Measurements from ENCODE around the gene CAPN2.

CAPN2 gene

GRCh38 chr1:223742856-223743517 lies 30.6 kb downstream of the CAPN2 start:
- Histone ChIP-seq H4K20me1 (ENCODE audit: insufficient read depth) (no peaks in the 10 kb centered on the region), H3K4me3 (IDR thresholded peaks at IDR 0.05; ENCODE audit: insufficient read depth, low read depth, low read length) (no peak overlapping the region), H2AFZ (ENCODE audit: low read depth) (no peak overlapping the region), H3K4me1 (ENCODE audit: low read depth, poor library complexity, severe bottlenecking) (no peaks in the 10 kb centered on the region), H3K36me3 (ENCODE audit: insufficient read depth) (no peaks in the 10 kb centered on the region), H3K4me2 (no peak overlapping the region), H3K79me2 (ENCODE audit: insufficient read depth, low read depth) (no peaks in the 10 kb centered on the region), H3K27ac (no peak overlapping the region), H3K27me3 (ENCODE audit: insufficient read depth, low read depth) (no peaks in the 10 kb centered on the region), H3K9ac (no peak overlapping the region)
- no peak for TF ChIP-seq CTCF (conservative IDR thresholded peaks at IDR 0.05; ENCODE audit: low read depth, low read length)

DNA sequence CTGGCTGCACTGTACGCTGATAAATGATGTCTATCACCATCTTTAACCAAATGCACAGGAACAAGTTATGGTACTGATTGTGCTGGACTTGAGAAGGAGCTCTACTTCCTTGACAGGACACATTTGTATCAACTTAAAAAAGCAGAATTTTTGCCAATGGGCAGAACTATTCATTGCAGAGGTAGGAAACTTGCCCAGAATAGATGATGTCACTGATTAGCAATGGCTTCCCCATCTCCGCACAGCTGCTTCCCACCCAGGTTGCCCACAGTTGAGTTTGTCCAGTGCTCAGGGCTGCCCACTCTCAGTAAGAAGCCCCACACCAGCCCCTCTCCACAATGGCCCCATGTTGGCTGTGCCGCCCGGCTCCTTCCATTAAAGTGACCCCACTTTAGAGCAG lies 33.4 kb downstream of the CAPN2 start:
- no peaks in the 10 kb centered on the region for H3K79me2 ChIP-seq (ENCODE audit: insufficient read depth, low read depth)
- no peak overlapping the region for H2AFZ ChIP-seq (ENCODE audit: low read depth)
- no peak overlapping the region for H3K27ac ChIP-seq
- H3K36me3 ChIP-seq (ENCODE audit: insufficient read depth), result no peaks in the 10 kb centered on the region
- no peak overlapping the region for H3K4me2 ChIP-seq
- no peak overlapping the region for H3K9ac ChIP-seq
- H3K27me3 ChIP-seq (ENCODE audit: insufficient read depth, low read depth), result no peaks in the 10 kb centered on the region
- no peak for TF ChIP-seq CTCF (conservative IDR thresholded peaks at IDR 0.05; ENCODE audit: low read depth, low read length)
- no peaks in the 10 kb centered on the region for H3K4me1 ChIP-seq (ENCODE audit: low read depth, poor library complexity, severe bottlenecking)
- H4K20me1 ChIP-seq (ENCODE audit: insufficient read depth), result no peaks in the 10 kb centered on the region
- no peak overlapping the region for H3K4me3 ChIP-seq (IDR thresholded peaks at IDR 0.05; ENCODE audit: insufficient read depth, low read depth, low read length)

DNA sequence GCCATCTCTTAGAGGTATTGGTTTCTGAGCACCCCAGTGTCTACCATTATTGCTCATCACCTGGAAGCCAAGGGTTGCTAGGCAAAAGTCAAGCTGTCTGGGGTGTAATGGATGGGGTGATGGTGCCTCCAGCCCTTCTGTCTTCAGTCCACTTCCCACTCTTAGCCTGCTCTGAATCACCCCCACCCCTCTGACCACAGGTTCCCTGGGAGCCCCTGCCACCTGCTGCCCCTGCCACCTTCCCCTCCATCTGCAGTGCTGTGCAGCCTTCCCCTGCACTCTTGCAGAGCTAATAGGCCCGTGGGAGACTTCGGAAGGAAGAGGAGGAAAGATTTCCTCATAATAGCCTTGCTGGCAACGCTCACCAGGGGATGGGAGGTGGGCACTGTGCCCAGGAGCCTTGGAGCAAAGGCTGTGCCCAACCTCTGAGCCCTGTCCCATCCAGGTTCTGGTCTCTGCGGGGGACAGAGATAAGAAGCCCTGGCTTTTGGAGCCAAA lies 35.5 kb downstream of the CAPN2 start:
- no peaks in the 10 kb centered on the region for H3K27me3 ChIP-seq (ENCODE audit: insufficient read depth, low read depth)
- H3K27ac ChIP-seq, result no peak overlapping the region
- no peaks in the 10 kb centered on the region for H3K4me1 ChIP-seq (ENCODE audit: low read depth, poor library complexity, severe bottlenecking)
- no peak overlapping the region for H2AFZ ChIP-seq (ENCODE audit: low read depth)
- no peaks in the 10 kb centered on the region for H3K79me2 ChIP-seq (ENCODE audit: insufficient read depth, low read depth)
- H3K9ac ChIP-seq, result no peak overlapping the region
- TF ChIP-seq CTCF (conservative IDR thresholded peaks at IDR 0.05; ENCODE audit: low read depth, low read length), result no peak
- no peaks in the 10 kb centered on the region for H3K36me3 ChIP-seq (ENCODE audit: insufficient read depth)
- no peak overlapping the region for H3K4me3 ChIP-seq (IDR thresholded peaks at IDR 0.05; ENCODE audit: insufficient read depth, low read depth, low read length)
- H4K20me1 ChIP-seq (ENCODE audit: insufficient read depth), result no peaks in the 10 kb centered on the region
- H3K4me2 ChIP-seq, result no peak overlapping the region

GRCh38 chr1:223748405-223748772 lies 36.0 kb downstream of the CAPN2 start:
- Histone ChIP-seq H3K4me2 (no peak overlapping the region), H3K79me2 (ENCODE audit: insufficient read depth, low read depth) (no peaks in the 10 kb centered on the region), H3K9ac (no peak overlapping the region), H3K4me3 (IDR thresholded peaks at IDR 0.05; ENCODE audit: insufficient read depth, low read depth, low read length) (no peak overlapping the region), H4K20me1 (ENCODE audit: insufficient read depth) (no peaks in the 10 kb centered on the region), H3K36me3 (ENCODE audit: insufficient read depth) (no peaks in the 10 kb centered on the region), H3K27ac (no peak overlapping the region), H3K4me1 (ENCODE audit: low read depth, poor library complexity, severe bottlenecking) (no peaks in the 10 kb centered on the region), H3K27me3 (ENCODE audit: insufficient read depth, low read depth) (no peaks in the 10 kb centered on the region), H2AFZ (ENCODE audit: low read depth) (no peak overlapping the region)
- no peak for TF ChIP-seq CTCF (conservative IDR thresholded peaks at IDR 0.05; ENCODE audit: low read depth, low read length)
